Activated naive CD4-positive, alpha-beta T cell treated with anti-CD3 and anti-CD28 coated beads, Interleukin-2, amount 10 ng/mL, durations not matched to agents 7 days and 5 days (primary cell): ENCODE data around the gene RRP12.
"Not testable (repeated sequence)": the region's sequence is repeated elsewhere in the genome, so short reads cannot be mapped to it uniquely, and the experiment has no call there.

Experiments used
- CTCF ChIA-PET: fragments of 350-600 bp; sonication (Branson Sonifier 250); formaldehyde crosslinking; loops from one replicate; lab custom pipeline; 2021; ENCODE audit warnings: antibody characterized with exemption; lab: Charles Lee
- DNase-seq: peaks from one replicate; pipeline ENCODE4 v3.0.0-alpha.2; 2020
- H3K27ac Mint-ChIP-seq: one replicate; pipeline ENCODE4 v1.8.0; 2021; ENCODE audit warnings: mild to moderate bottlenecking, moderate library complexity, mixed read lengths
- H3K27me3 Mint-ChIP-seq: one replicate; pipeline ENCODE4 v1.8.0; 2021; ENCODE audit warnings: mild to moderate bottlenecking, mixed read lengths
- H3K36me3 Mint-ChIP-seq: one replicate; pipeline ENCODE4 v1.8.0; 2021; ENCODE audit warnings: mixed read lengths
- H3K4me1 Mint-ChIP-seq: one replicate; pipeline ENCODE4 v1.8.0; 2021; ENCODE audit warnings: mixed read lengths
- H3K4me3 Mint-ChIP-seq: one replicate; pipeline ENCODE4 v1.8.0; 2021; ENCODE audit warnings: mild to moderate bottlenecking, moderate library complexity, mixed read lengths
- H3K9me3 Mint-ChIP-seq: one replicate; pipeline ENCODE4 v1.8.0; 2021; ENCODE audit warnings: mixed read lengths

Gene RRP12

GRCh38 chr10:97355571-97355975 is 45.6 kb downstream of the RRP12 start:
- CTCF ChIA-PET: interaction anchor here (0.6 to 2.6 kb wide), 2 partner anchors 77 to 157 kb away, joined by 3 to 9 read pairs; no protein-coding TSS in a partner anchor
- no peaks in the 10 kb centered on the region for H3K9me3 Mint-ChIP-seq
- H3K27ac Mint-ChIP-seq: no peak overlapping the region
- H3K27me3 Mint-ChIP-seq: no peaks in the 10 kb centered on the region
- peaks cover 11% of the 10 kb centered on the region for H3K36me3 Mint-ChIP-seq
- peaks cover 4% of the 10 kb centered on the region for H3K4me1 Mint-ChIP-seq
- DNase-seq: peak; percentile 35
- no peak overlapping the region for H3K4me3 Mint-ChIP-seq

GRCh38 chr10:97353945-97354344 is 47.2 kb downstream of the RRP12 start:
- H3K36me3 Mint-ChIP-seq: peaks cover 11% of the 10 kb centered on the region

GRCh38 chr10:97349752-97350513 is 51.2 kb downstream of the RRP12 start:
- H3K9me3 Mint-ChIP-seq: no peaks in the 10 kb centered on the region
- H3K36me3 Mint-ChIP-seq: no peaks in the 10 kb centered on the region
- DNase-seq: no peak
- no peak overlapping the region for H3K27ac Mint-ChIP-seq
- H3K27me3 Mint-ChIP-seq: peaks cover under 1% of the 10 kb centered on the region
- no peak overlapping the region for H3K4me3 Mint-ChIP-seq
- CTCF ChIA-PET: interaction anchor here (0.6 kb wide), 2 partner anchors 26 to 73 kb away, joined by 3 read pairs; no protein-coding TSS in a partner anchor
- no peaks in the 10 kb centered on the region for H3K4me1 Mint-ChIP-seq

More at GRCh38 chr10:97353945-97354344, 47.2 kb downstream of the RRP12 start:
- CTCF ChIA-PET: interaction anchor here (0.6 to 2.6 kb wide), 2 partner anchors 10 to 75 kb away, joined by 3 to 9 read pairs; no protein-coding TSS in a partner anchor
- Mint-ChIP-seq H3K4me3 (no peak overlapping the region), H3K4me1 (peaks cover 4% of the 10 kb centered on the region), H3K9me3 (no peaks in the 10 kb centered on the region), H3K27ac (no peak overlapping the region), H3K27me3 (no peaks in the 10 kb centered on the region)
- DNase-seq: no peak

- peaks cover 12% of the 10 kb centered on the region for H3K27me3 Mint-ChIP-seq
- H3K36me3 Mint-ChIP-seq: no peaks in the 10 kb centered on the region
- DNase-seq: no peak
- H3K4me1 Mint-ChIP-seq: no peaks in the 10 kb centered on the region
- no peaks in the 10 kb centered on the region for H3K9me3 Mint-ChIP-seq
- no peak overlapping the region for H3K4me3 Mint-ChIP-seq
- CTCF ChIA-PET: no interaction called here
- H3K27ac Mint-ChIP-seq: no peak overlapping the region
Observed at GRCh38 chr10:97347317-97347716, 53.8 kb downstream of the RRP12 start.

- H3K27ac Mint-ChIP-seq, DNase-seq, H3K36me3 Mint-ChIP-seq, H3K9me3 Mint-ChIP-seq, H3K4me3 Mint-ChIP-seq, H3K4me1 Mint-ChIP-seq: not testable (repeated sequence)
- H3K27me3 Mint-ChIP-seq: peaks cover 40% of the 10 kb centered on the region
- CTCF ChIA-PET: interaction anchor here (0.6 to 0.7 kb wide), 2 partner anchors 11 to 432 kb away, joined by 3 read pairs; no protein-coding TSS in a partner anchor
Observed at GRCh38 chr10:97343664-97344063, 57.5 kb downstream of the RRP12 start.

GRCh38 chr10:97341416-97341815 is 59.7 kb downstream of the RRP12 start:
- no peaks in the 10 kb centered on the region for H3K36me3 Mint-ChIP-seq
- H3K4me1 Mint-ChIP-seq: no peaks in the 10 kb centered on the region
- no peak overlapping the region for H3K4me3 Mint-ChIP-seq
- H3K27me3 Mint-ChIP-seq: peaks cover 60% of the 10 kb centered on the region
- no peak overlapping the region for H3K27ac Mint-ChIP-seq
- CTCF ChIA-PET: interaction anchor here (0.6 kb wide), 1 partner anchor 63 kb away, joined by 3 read pairs; no protein-coding TSS in a partner anchor
- no peak for DNase-seq
- H3K9me3 Mint-ChIP-seq: no peaks in the 10 kb centered on the region

- peaks cover 11% of the 10 kb centered on the region for H3K4me1 Mint-ChIP-seq
- no peak overlapping the region for H3K4me3 Mint-ChIP-seq
- CTCF ChIA-PET: interaction anchor here (0.6 kb wide), 1 partner anchor 141 kb away, joined by 3 read pairs; no protein-coding TSS in a partner anchor
- DNase-seq: no peak
- peaks cover 4% of the 10 kb centered on the region for H3K36me3 Mint-ChIP-seq
- no peak overlapping the region for H3K27ac Mint-ChIP-seq
- H3K27me3 Mint-ChIP-seq: peaks cover 62% of the 10 kb centered on the region
- H3K9me3 Mint-ChIP-seq: no peaks in the 10 kb centered on the region
Observed at GRCh38 chr10:97338041-97338440, 63.1 kb downstream of the RRP12 start.

- Mint-ChIP-seq H3K27ac (no peak overlapping the region), H3K27me3 (peaks cover 56% of the 10 kb centered on the region), H3K4me1 (peaks cover 19% of the 10 kb centered on the region), H3K36me3 (peaks cover 10% of the 10 kb centered on the region), H3K4me3 (no peak overlapping the region), H3K9me3 (no peaks in the 10 kb centered on the region)
- CTCF ChIA-PET: no interaction called here
- no peak for DNase-seq
Observed at GRCh38 chr10:97336942-97337831, 64.0 kb downstream of the RRP12 start.

- H3K4me3 Mint-ChIP-seq: no peak overlapping the region
- CTCF ChIA-PET: no interaction called here
- peaks cover 11% of the 10 kb centered on the region for H3K36me3 Mint-ChIP-seq
- H3K4me1 Mint-ChIP-seq: peaks cover 24% of the 10 kb centered on the region
- H3K27me3 Mint-ChIP-seq: peaks cover 49% of the 10 kb centered on the region
- DNase-seq: no peak
- H3K9me3 Mint-ChIP-seq: no peaks in the 10 kb centered on the region
- H3K27ac Mint-ChIP-seq: no peak overlapping the region
Observed at GRCh38 chr10:97336446-97336845, 64.7 kb downstream of the RRP12 start.

GRCh38 chr10:97336006-97336405 is 65.1 kb downstream of the RRP12 start:
- peak overlapping the region; percentile 56 for H3K4me3 Mint-ChIP-seq
- CTCF ChIA-PET: no interaction called here
- peaks cover 29% of the 10 kb centered on the region for H3K4me1 Mint-ChIP-seq
- DNase-seq: no peak
- peaks cover 44% of the 10 kb centered on the region for H3K27me3 Mint-ChIP-seq
- no peaks in the 10 kb centered on the region for H3K9me3 Mint-ChIP-seq
- peaks cover 14% of the 10 kb centered on the region for H3K36me3 Mint-ChIP-seq
- peak overlapping the region; percentile 45 for H3K27ac Mint-ChIP-seq

GRCh38 chr10:97335188-97335619 is 65.9 kb downstream of the RRP12 start:
- H3K4me1 Mint-ChIP-seq: peaks cover 31% of the 10 kb centered on the region
- CTCF ChIA-PET: no interaction called here
- peaks cover 37% of the 10 kb centered on the region for H3K27me3 Mint-ChIP-seq
- H3K36me3 Mint-ChIP-seq: peaks cover 15% of the 10 kb centered on the region
- no peaks in the 10 kb centered on the region for H3K9me3 Mint-ChIP-seq
- H3K27ac Mint-ChIP-seq: peak overlapping the region; percentile 67
- peak; percentile 30 for DNase-seq
- peak overlapping the region; percentile 48 for H3K4me3 Mint-ChIP-seq

- H3K4me1 Mint-ChIP-seq: peaks cover 36% of the 10 kb centered on the region
- peak within 1 kb of the TSS; percentile 81 for H3K4me3 Mint-ChIP-seq
- H3K36me3 Mint-ChIP-seq: peaks cover 19% of the 10 kb centered on the region
- H3K9me3 Mint-ChIP-seq: no peaks in the 10 kb centered on the region
- peak; percentile 91 for DNase-seq
- CTCF ChIA-PET: interaction anchor here (1.1 to 1.8 kb wide), 4 partner anchors 13 to 99 kb away, joined by 3 to 5 read pairs (median 4); no protein-coding TSS in a partner anchor
- H3K27me3 Mint-ChIP-seq: peaks cover 37% of the 10 kb centered on the region
- peak within 1 kb of the TSS; percentile 89 for H3K27ac Mint-ChIP-seq
Observed at GRCh38 chr10:97334370-97335175, 66.6 kb downstream of the RRP12 start, which contains the start of gene FRAT2. TSS of gene FRAT2 (minus strand) at chr10:97334729. CDS start at chr10:97334572, 157 bp downstream.
